Ovary (tissue), 3 donors: Measurements from ENCODE around the gene SZT2.

Source experiments
- EP300 ChIP-seq: sonication (generic); formaldehyde crosslinking; IDR thresholded peaks from one replicate; pipeline ENCODE4 v1.6.1; 2017; ENCODE audit warnings: antibody characterized with exemption
- POLR2A ChIP-seq: fragments of 450-650 bp; IDR thresholded peaks from one replicate; pipeline ENCODE4 v1.6.1; 2017; ENCODE audit warnings: antibody characterized with exemption, mild to moderate bottlenecking, moderate library complexity
- TF ChIP-seq, protein P1 (sequence below), 3 donors: fragments of 450-650 bp in 2 of 3; fragments of 200-600 bp in 1 of 3; IDR thresholded peaks; one replicate each; pipeline versions ENCODE4 v1.5.1 to v1.8.0; 2016 to 2022; ENCODE audit warnings: antibody characterized with exemption in 3 of 3, mild to moderate bottlenecking in 1 of 3
- donor health status: DM: no; HTN: no; CAD: no.

DNA sequence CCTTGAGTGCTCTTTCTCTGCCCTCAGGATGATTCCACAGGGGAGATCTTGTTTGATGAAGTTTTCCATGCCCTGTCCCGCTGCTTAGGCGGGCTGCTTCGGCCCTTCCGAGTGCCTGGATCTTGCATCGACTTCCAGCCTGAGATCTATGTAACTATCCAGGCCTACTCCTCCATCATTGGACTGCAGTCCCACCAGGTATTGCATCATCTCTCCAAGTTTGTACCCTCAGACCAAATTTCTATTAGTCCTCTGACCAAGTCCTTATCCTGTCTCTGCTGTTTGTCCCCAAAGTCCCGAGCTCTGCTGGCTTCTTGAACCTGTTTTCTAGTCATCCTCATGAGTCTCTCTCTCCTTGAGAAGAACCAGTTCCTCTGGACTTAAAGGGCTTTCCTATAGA is 14.7 kb downstream of the SZT2 start:
- TF ChIP-seq, protein P1, sequence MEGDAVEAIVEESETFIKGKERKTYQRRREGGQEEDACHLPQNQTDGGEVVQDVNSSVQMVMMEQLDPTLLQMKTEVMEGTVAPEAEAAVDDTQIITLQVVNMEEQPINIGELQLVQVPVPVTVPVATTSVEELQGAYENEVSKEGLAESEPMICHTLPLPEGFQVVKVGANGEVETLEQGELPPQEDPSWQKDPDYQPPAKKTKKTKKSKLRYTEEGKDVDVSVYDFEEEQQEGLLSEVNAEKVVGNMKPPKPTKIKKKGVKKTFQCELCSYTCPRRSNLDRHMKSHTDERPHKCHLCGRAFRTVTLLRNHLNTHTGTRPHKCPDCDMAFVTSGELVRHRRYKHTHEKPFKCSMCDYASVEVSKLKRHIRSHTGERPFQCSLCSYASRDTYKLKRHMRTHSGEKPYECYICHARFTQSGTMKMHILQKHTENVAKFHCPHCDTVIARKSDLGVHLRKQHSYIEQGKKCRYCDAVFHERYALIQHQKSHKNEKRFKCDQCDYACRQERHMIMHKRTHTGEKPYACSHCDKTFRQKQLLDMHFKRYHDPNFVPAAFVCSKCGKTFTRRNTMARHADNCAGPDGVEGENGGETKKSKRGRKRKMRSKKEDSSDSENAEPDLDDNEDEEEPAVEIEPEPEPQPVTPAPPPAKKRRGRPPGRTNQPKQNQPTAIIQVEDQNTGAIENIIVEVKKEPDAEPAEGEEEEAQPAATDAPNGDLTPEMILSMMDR (IDR thresholded peaks at IDR 0.05) = no peak
- TF ChIP-seq POLR2A (no peak), EP300 (no peak)
